GM23338 (cell line): ENCODE results near the gene RCOR1. TPM values are rescaled to one million over a fixed set of nuclear protein-coding genes. Genes with fewer than 3 reads are reported as not detected.

Experiments
- ATAC-seq: fragments of 200-7000 bp; cut with Tn5 transposase; 3 replicates; pipeline ENCODE4 v1.9.1; 2020
- DNase-seq: peaks from one replicate; pipeline ENCODE4 v3.0.0-alpha.2; 2015; ENCODE audit warnings: low spot score
- H2AFZ ChIP-seq: fragments of 200-600 bp; sonication (generic); 2 replicates; pipeline ENCODE4 v1.8.0; 2016; ENCODE audit warnings: antibody characterized with exemption, mild to moderate bottlenecking, moderate library complexity
- H3F3A ChIP-seq: fragments of 200-600 bp; sonication (generic); replicated peaks from 2 replicates; pipeline ENCODE4 v1.8.0; 2017; ENCODE audit warnings: antibody characterized with exemption, mixed run types, low read depth
- H3K27ac ChIP-seq: fragments of 200-600 bp; sonication (generic); 2 replicates; pipeline ENCODE4 v1.6.1; 2016; ENCODE audit warnings: low read depth
- H3K27me3 ChIP-seq: fragments of 200-600 bp; sonication (generic); 2 replicates; pipeline ENCODE4 v1.8.0; 2016; ENCODE audit warnings: mild to moderate bottlenecking, mixed run types, moderate library complexity; ENCODE audit not compliant: insufficient read depth
- H3K36me3 ChIP-seq: fragments of 200-600 bp; sonication (generic); 2 replicates; pipeline ENCODE4 v1.8.0; 2016; ENCODE audit warnings: mild to moderate bottlenecking; ENCODE audit not compliant: insufficient read depth
- H3K4me1 ChIP-seq: fragments of 200-600 bp; sonication (generic); 2 replicates; pipeline ENCODE4 v1.8.0; 2016; ENCODE audit warnings: mild to moderate bottlenecking, moderate library complexity; ENCODE audit not compliant: insufficient read depth
- H3K4me2 ChIP-seq: fragments of 200-600 bp; sonication (generic); 2 replicates; pipeline ENCODE4 v1.7.1; 2017; ENCODE audit warnings: mixed run types
- H3K4me3 ChIP-seq: fragments of 200-600 bp; sonication (generic); 2 replicates; pipeline ENCODE4 v1.6.1; 2016; ENCODE audit warnings: mixed run types
- H3K79me2 ChIP-seq: fragments of 200-600 bp; sonication (generic); replicated peaks from 2 replicates; pipeline ENCODE4 v1.8.0; 2017; ENCODE audit warnings: mild to moderate bottlenecking; ENCODE audit not compliant: insufficient read depth
- H3K9me2 ChIP-seq: fragments of 200-600 bp; sonication (generic); 2 replicates; pipeline ENCODE4 v1.8.0; 2017; ENCODE audit not compliant: insufficient read depth
- H4K20me1 ChIP-seq: fragments of 200-600 bp; sonication (generic); replicated peaks from 2 replicates; pipeline ENCODE4 v1.8.0; 2017; ENCODE audit warnings: mild to moderate bottlenecking; ENCODE audit not compliant: insufficient read depth
- H3K27ac Mint-ChIP-seq: 2 replicates; pipeline ENCODE4 v1.8.0; 2020; ENCODE audit warnings: inconsistent platforms, mild to moderate bottlenecking, moderate library complexity, mixed read lengths
- H3K27me3 Mint-ChIP-seq: 3 replicates; pipeline ENCODE4 v1.8.0; 2022; ENCODE audit warnings: low read depth, mild to moderate bottlenecking, moderate library complexity, mixed read lengths, inconsistent platforms; ENCODE audit not compliant: insufficient read depth, poor library complexity
- H3K36me3 Mint-ChIP-seq: 3 replicates; pipeline ENCODE4 v1.8.0; 2021; ENCODE audit warnings: low read depth, mild to moderate bottlenecking, inconsistent platforms, moderate library complexity, mixed read lengths
- H3K4me1 Mint-ChIP-seq: 3 replicates; pipeline ENCODE4 v1.8.0; 2020; ENCODE audit warnings: mild to moderate bottlenecking, inconsistent platforms, mixed read lengths
- H3K4me3 Mint-ChIP-seq: 3 replicates; pipeline ENCODE4 v1.8.0; 2021; ENCODE audit warnings: moderate library complexity, mild to moderate bottlenecking, inconsistent platforms, mixed read lengths
- H3K9me3 Mint-ChIP-seq: 3 replicates; pipeline ENCODE4 v1.8.0; 2020; ENCODE audit warnings: moderate library complexity, mild to moderate bottlenecking, inconsistent platforms, mixed read lengths
- CREB1 ChIP-seq: fragments of 250-450 bp; sonication (Bioruptor Pico); IDR thresholded peaks from 2 replicates; pipeline ENCODE4 v1.5.0; 2020; ENCODE audit warnings: low read depth, mild to moderate bottlenecking, moderate library complexity
- ETS1 ChIP-seq: IDR thresholded peaks from 2 replicates; pipeline ENCODE4 v1.6.1; 2016; ENCODE audit warnings: antibody characterized with exemption
- EZH2 ChIP-seq: fragments of 200-600 bp; sonication (generic); IDR thresholded peaks from one replicate; pipeline ENCODE4 v1.8.0; 2017; ENCODE audit warnings: antibody characterized with exemption, mild to moderate bottlenecking, low read depth; ENCODE audit not compliant: unreplicated experiment
- JUNB ChIP-seq: IDR thresholded peaks from one replicate; pipeline ENCODE4 v1.6.1; 2016; ENCODE audit warnings: antibody characterized with exemption; ENCODE audit not compliant: unreplicated experiment
- POLR2AphosphoS5 ChIP-seq: IDR thresholded peaks from 2 replicates; pipeline ENCODE4 v1.6.1; 2016; ENCODE audit warnings: antibody characterized with exemption, low read depth
- STAT1 ChIP-seq: IDR thresholded peaks from one replicate; pipeline ENCODE4 v1.6.1; 2016; ENCODE audit warnings: antibody characterized with exemption; ENCODE audit not compliant: unreplicated experiment
- ZNF114 ChIP-seq: fragments of 250-450 bp; sonication (Bioruptor Pico); IDR thresholded peaks from 2 replicates; pipeline ENCODE4 v1.5.0; 2020; ENCODE audit warnings: mild to moderate bottlenecking, moderate library complexity
- ZNF331 ChIP-seq: fragments of 250-450 bp; sonication (Bioruptor Pico); IDR thresholded peaks from 2 replicates; pipeline ENCODE4 v1.5.0; 2020; ENCODE audit warnings: low read depth, mild to moderate bottlenecking, moderate library complexity
- polyA plus RNA-seq: library from polyadenylated mRNA; unstranded; fragments of >200 nt; fragmentation: Nextera tagmentation; extraction: Ambion mirVana; gene quantifications from 2 replicates; pipeline ENCODE4 v1.2.1, GENCODE V29; 2016
- total RNA-seq: library from RNA; depleted of rRNA; stranded (reverse); fragments of >200 nt; shearing (Covaris generic); gene quantifications from 2 replicates; pipeline ENCODE4 v1.2.3, GENCODE V29; 2014
- TF ChIP-seq, protein P1 (sequence below), 2 experiments: fragments of 200-600 bp in 1 of 2; sonication (generic) in 1 of 2; conservative IDR thresholded peaks; 2 replicates each; pipeline versions ENCODE4 v1.5.1 to v1.6.1; 2016 to 2017; ENCODE audit warnings: antibody characterized with exemption in 2 of 2, low read depth in 2 of 2, mild to moderate bottlenecking in 2 of 2, moderate library complexity in 1 of 2
- TF ChIP-seq, protein P2 (sequence below): IDR thresholded peaks from one replicate; pipeline ENCODE4 v1.6.1; 2018; ENCODE audit warnings: antibody characterized with exemption; ENCODE audit not compliant: unreplicated experiment

Gene RCOR1
- total and polyA plus RNA-seq, 2 experiments from 2014 or later = 7.6 to 26.1 TPM

DNA sequence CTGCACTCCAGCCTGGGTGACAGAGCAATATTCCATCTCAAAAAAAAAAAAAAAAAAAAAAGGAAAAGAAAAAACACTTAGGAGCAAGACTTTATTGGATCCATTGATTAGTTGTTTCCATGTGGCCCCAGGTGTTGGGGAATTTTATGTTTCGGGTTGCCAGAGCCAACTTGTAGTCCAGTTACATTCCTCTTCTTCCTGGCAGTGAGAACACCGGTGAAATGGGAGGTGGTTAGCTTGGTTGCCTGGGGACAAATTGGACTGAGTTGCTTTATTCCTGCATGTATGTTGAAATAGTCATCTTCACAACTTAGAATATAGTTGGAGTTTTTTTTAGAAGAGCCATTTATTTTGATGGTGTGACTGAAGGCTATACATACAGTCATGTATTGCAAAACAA lies 12.6 kb downstream of the RCOR1 start (continued):
- TF ChIP-seq, protein P1, sequence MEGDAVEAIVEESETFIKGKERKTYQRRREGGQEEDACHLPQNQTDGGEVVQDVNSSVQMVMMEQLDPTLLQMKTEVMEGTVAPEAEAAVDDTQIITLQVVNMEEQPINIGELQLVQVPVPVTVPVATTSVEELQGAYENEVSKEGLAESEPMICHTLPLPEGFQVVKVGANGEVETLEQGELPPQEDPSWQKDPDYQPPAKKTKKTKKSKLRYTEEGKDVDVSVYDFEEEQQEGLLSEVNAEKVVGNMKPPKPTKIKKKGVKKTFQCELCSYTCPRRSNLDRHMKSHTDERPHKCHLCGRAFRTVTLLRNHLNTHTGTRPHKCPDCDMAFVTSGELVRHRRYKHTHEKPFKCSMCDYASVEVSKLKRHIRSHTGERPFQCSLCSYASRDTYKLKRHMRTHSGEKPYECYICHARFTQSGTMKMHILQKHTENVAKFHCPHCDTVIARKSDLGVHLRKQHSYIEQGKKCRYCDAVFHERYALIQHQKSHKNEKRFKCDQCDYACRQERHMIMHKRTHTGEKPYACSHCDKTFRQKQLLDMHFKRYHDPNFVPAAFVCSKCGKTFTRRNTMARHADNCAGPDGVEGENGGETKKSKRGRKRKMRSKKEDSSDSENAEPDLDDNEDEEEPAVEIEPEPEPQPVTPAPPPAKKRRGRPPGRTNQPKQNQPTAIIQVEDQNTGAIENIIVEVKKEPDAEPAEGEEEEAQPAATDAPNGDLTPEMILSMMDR (conservative IDR thresholded peaks at IDR 0.05; ENCODE audit: low read depth in 2 of 2) = no peak
- TF ChIP-seq ETS1 (no peak), ZNF331 (CRISPR knock-in tag) (no peak), EZH2 (no peak), STAT1 (no peak), JUNB (no peak), POLR2AphosphoS5 (no peak), ZNF114 (CRISPR knock-in tag) (no peak)
- TF ChIP-seq, protein P2, sequence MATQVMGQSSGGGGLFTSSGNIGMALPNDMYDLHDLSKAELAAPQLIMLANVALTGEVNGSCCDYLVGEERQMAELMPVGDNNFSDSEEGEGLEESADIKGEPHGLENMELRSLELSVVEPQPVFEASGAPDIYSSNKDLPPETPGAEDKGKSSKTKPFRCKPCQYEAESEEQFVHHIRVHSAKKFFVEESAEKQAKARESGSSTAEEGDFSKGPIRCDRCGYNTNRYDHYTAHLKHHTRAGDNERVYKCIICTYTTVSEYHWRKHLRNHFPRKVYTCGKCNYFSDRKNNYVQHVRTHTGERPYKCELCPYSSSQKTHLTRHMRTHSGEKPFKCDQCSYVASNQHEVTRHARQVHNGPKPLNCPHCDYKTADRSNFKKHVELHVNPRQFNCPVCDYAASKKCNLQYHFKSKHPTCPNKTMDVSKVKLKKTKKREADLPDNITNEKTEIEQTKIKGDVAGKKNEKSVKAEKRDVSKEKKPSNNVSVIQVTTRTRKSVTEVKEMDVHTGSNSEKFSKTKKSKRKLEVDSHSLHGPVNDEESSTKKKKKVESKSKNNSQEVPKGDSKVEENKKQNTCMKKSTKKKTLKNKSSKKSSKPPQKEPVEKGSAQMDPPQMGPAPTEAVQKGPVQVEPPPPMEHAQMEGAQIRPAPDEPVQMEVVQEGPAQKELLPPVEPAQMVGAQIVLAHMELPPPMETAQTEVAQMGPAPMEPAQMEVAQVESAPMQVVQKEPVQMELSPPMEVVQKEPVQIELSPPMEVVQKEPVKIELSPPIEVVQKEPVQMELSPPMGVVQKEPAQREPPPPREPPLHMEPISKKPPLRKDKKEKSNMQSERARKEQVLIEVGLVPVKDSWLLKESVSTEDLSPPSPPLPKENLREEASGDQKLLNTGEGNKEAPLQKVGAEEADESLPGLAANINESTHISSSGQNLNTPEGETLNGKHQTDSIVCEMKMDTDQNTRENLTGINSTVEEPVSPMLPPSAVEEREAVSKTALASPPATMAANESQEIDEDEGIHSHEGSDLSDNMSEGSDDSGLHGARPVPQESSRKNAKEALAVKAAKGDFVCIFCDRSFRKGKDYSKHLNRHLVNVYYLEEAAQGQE = no peak

DNA sequence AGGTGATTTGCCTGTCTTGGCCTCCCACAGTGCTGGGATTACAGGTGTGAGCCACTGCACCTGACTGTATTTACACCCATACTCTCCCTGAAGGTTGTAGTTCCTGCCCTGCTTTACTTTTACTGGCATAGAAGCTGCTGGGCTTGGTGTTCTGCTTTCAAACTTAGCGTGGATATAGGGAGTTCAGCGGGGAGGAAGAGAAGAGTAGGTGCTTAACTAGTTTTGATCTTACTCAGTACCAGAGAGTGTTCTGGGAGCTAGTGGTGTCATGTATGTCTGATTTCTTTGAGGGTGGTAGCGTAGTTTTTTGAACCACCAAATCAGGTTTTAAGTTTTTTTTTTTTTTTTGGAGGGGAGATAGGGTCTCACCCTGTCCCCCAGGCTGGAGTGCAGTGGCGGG lies 13.8 kb downstream of the RCOR1 start:
- Histone ChIP-seq H3F3A (peaks cover 6% of the 10 kb centered on the region; the same call in 1 of the 2 replicates), H4K20me1 (peaks cover 71% of the 10 kb centered on the region), H3K79me2 (peaks cover 100% of the 10 kb centered on the region), H3K27me3 (no peaks in the 10 kb centered on the region), H2AFZ (no peak overlapping the region), H3K27ac (no peak overlapping the region), H3K4me2 (no peak overlapping the region), H3K4me1 (no peaks in the 10 kb centered on the region), H3K4me3 (no peak overlapping the region), H3K9me2 (no peaks in the 10 kb centered on the region), H3K36me3 (no peaks in the 10 kb centered on the region)
- peaks cover under 1% of the 10 kb centered on the region; the same call in 1 of the 3 replicates for H3K36me3 Mint-ChIP-seq
- no peak overlapping the region for H3K4me3 Mint-ChIP-seq
- TF ChIP-seq POLR2AphosphoS5 (no peak), ZNF114 (CRISPR knock-in tag) (no peak), CREB1 (CRISPR knock-in tag) (no peak), JUNB (no peak)
- ATAC-seq = no peak
- peaks cover 5% of the 10 kb centered on the region for H3K27me3 Mint-ChIP-seq
- H3K9me3 Mint-ChIP-seq = no peaks in the 10 kb centered on the region
- H3K4me1 Mint-ChIP-seq = peaks cover 5% of the 10 kb centered on the region; the same call in 2 of the 3 replicates
- DNase-seq = no peak
- no peak overlapping the region for H3K27ac Mint-ChIP-seq
